Lung (tissue), 12 donors: ENCODE measurements around the gene EIF3D. TPM values are rescaled to one million over a fixed set of nuclear protein-coding genes. Genes with fewer than 3 reads are reported as not detected.

ENCODE experiments used
- ATAC-seq: fragments of 200-7000 bp; cut with Tn5 transposase; one replicate; pipeline ENCODE4 v1.9.1; 2020; ENCODE audit warnings: moderate number of reproducible peaks; ENCODE audit not compliant: insufficient read depth, low FRiP score
- DNase-seq, 3 donors: peaks; one replicate each; pipeline ENCODE4 v3.0.0-alpha.2; 2013 to 2017
- H3K27ac ChIP-seq, 2 donors: one replicate each; pipeline ENCODE4 v1.5.1; 2013; ENCODE audit warnings: mild to moderate bottlenecking in 2 of 2, moderate library complexity in 2 of 2, control low read depth in 1 of 2, inconsistent platforms in 1 of 2, low read depth in 1 of 2, low read length in 1 of 2
- H3K27me3 ChIP-seq, 3 donors: one replicate each; pipeline ENCODE4 v1.5.1; 2013; ENCODE audit warnings: low read length in 2 of 3; ENCODE audit not compliant: control insufficient read depth in 3 of 3, insufficient read depth in 3 of 3
- H3K36me3 ChIP-seq, 4 donors: one replicate each; pipeline ENCODE4 v1.5.1; 2013; ENCODE audit warnings: low read length in 4 of 4, mild to moderate bottlenecking in 1 of 4, moderate library complexity in 1 of 4; ENCODE audit not compliant: control insufficient read depth in 4 of 4, insufficient read depth in 4 of 4
- H3K4me1 ChIP-seq, 5 donors: one replicate each; pipeline ENCODE4 v1.5.1; 2013; ENCODE audit warnings: low read length in 5 of 5, mild to moderate bottlenecking in 2 of 5, moderate library complexity in 1 of 5; ENCODE audit not compliant: control insufficient read depth in 5 of 5, insufficient read depth in 5 of 5
- H3K4me3 ChIP-seq: one replicate; pipeline ENCODE4 v1.5.1; 2013; ENCODE audit warnings: mild to moderate bottlenecking, control low read depth, moderate library complexity
- H3K9ac ChIP-seq, 2 donors: one replicate each; pipeline ENCODE4 v1.5.1; 2013; ENCODE audit warnings: low read length in 2 of 2, control low read depth in 1 of 2; ENCODE audit not compliant: insufficient read depth in 1 of 2
- H3K9me3 ChIP-seq, 4 donors: one replicate each; pipeline ENCODE4 v1.5.1; 2013; ENCODE audit warnings: low read length in 3 of 4, mild to moderate bottlenecking in 1 of 4, moderate library complexity in 1 of 4; ENCODE audit not compliant: control insufficient read depth in 4 of 4, insufficient read depth in 3 of 4
- WGBS, 2 donors: extraction: QIAGEN DNeasy Blood & Tissue Kit; methylation state at CpG; one replicate each; pipeline ENCODE4 v1.1.7; 2013; 5-methylcytosine and 5-hydroxymethylcytosine counted together
- polyA plus RNA-seq, 2 donors: library from polyadenylated mRNA; stranded (reverse); fragments of 200-250 nt; gene quantifications; one replicate each; pipeline ENCODE4 v1.2.1, GENCODE V29; 2013
- total RNA-seq, 2 donors: library from RNA; depleted of rRNA in 1 of 2; stranded (reverse); fragments of >200 nt in 1 of 2; gene quantifications; one replicate each; pipeline ENCODE4 v1.2.1, GENCODE V29; 2014 to 2021
- TF ChIP-seq, protein P1 (sequence below): IDR thresholded peaks from 2 replicates; pipeline ENCODE4 v1.5.1; 2012; ENCODE audit warnings: mild to moderate bottlenecking; ENCODE audit errors: control extremely low read depth, extremely low read depth
- donor health status: control.
- donor health status: control.
- donor health status: Bipolar disorder and iron deficiency.
- donor health status: healthy.
- donor health status: DM: yes; HTN: yes; CAD: no.

The EIF3D gene
- total and polyA plus RNA-seq, 4 donors = 123 to 221 (median 174) TPM

DNA sequence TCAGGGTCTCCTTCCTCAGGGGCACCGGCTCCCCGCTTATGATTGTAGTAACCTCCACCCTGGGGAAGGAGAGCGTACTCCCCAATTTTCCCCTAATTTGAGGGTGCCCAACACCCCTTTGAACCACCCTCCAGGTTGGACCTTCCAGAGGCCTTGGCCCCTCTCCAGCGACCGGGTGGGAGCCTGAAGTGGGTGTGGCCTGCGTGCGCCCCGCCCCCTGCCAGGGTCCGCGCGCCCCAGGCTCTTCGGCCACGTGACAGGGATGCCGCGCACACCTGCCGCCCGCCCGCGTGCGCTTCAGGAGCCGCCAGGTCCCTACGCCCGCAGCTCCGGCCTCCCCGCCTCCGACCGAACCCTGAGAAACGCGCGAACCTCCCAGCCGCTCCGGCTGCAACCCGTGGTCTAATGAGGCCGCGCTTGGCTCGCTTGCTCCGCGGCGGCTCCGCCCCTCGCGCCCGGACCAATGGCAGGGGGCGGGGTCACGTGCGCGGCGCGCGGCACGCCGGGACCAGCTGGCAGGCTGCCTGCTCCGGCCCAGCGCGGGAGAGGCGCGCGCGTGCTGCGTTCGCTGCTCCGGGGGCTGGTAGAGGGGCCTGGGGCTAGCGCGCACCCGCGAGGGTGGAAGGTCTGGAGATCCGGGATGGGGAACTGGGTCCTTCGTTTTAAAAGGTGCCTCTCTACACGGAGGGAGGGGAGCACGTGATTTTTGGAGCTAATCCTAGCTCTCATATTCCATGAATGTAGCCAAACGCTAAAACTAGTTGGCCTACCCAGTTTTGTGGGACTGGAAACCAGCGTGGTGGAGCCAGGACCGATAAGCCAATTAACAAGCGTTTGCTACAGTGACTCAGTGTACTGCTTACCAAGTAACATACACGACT lies 22.1 kb downstream of the EIF3D start, which contains the start of gene FOXRED2:
TSS of gene FOXRED2 (minus strand) at position 404 of the 881 bp plus-strand sequence. CDS start 618 bp downstream, outside the sequence.
- peak within 1 kb of the TSS in 1 of 2 donors; percentile 53 for H3K9ac ChIP-seq

DNA sequence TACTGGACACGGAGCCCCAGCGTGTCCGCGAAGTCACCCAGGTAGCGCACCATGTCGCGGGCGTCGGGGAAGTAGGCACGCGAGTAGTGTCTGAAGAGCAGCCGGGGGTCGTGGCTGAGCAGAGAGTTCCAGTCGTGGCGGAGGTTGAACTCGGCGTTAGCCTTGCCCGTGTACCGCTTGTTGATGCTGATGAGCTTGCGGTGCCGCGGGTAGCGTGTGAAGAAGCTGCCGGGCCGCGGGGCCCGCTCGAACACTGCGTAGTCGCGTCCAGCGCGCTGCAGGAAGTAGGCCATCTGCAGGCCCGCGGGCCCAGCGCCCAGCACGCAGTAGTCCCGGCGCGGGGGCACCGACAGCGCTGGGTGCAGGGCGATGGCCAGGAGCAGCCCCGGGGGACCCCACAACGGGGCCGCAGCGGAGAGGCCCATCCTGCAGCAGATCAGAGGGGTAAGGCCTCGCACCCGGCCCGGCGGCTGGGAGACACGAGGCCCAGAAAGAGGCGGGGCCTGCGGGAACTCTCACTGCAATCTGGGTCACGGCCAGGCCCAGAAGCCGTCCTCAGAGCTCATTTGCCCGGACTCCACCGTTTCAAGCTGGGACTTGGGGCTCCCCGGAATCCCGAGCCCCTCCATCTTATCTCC lies 22.8 kb downstream of the EIF3D start:
- ATAC-seq (no peak), DNase-seq (no peak)
- peaks cover 0 to 17% (median 6%) of the 10 kb centered on the region in 5 donors for H3K4me1 ChIP-seq
- WGBS, 2 donors = 96% methylated on average over 48 to 60 of the region's 60 CpGs
- no peak overlapping the region for H3K9ac ChIP-seq
- no peak overlapping the region for H3K4me3 ChIP-seq
- no peak overlapping the region for H3K27ac ChIP-seq
- peaks cover 4 to 13% (median 10%) of the 10 kb centered on the region in 4 donors for H3K36me3 ChIP-seq
- no peaks in the 10 kb centered on the region for H3K9me3 ChIP-seq
- TF ChIP-seq, protein P1, sequence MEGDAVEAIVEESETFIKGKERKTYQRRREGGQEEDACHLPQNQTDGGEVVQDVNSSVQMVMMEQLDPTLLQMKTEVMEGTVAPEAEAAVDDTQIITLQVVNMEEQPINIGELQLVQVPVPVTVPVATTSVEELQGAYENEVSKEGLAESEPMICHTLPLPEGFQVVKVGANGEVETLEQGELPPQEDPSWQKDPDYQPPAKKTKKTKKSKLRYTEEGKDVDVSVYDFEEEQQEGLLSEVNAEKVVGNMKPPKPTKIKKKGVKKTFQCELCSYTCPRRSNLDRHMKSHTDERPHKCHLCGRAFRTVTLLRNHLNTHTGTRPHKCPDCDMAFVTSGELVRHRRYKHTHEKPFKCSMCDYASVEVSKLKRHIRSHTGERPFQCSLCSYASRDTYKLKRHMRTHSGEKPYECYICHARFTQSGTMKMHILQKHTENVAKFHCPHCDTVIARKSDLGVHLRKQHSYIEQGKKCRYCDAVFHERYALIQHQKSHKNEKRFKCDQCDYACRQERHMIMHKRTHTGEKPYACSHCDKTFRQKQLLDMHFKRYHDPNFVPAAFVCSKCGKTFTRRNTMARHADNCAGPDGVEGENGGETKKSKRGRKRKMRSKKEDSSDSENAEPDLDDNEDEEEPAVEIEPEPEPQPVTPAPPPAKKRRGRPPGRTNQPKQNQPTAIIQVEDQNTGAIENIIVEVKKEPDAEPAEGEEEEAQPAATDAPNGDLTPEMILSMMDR = no peak
- H3K27me3 ChIP-seq = no peaks in the 10 kb centered on the region

More for the DNA sequence above, 22.1 kb downstream of the EIF3D start, which contains the start of gene FOXRED2:
- Histone ChIP-seq H3K27me3 (no peaks in the 10 kb centered on the region), H3K36me3 (peaks cover 10 to 19% (median 15%) of the 10 kb centered on the region in 4 donors), H3K4me1 (peaks cover 0 to 17% (median 6%) of the 10 kb centered on the region in 5 donors), H3K9me3 (no peaks in the 10 kb centered on the region), H3K4me3 (peak within 1 kb of the TSS; percentile 69), H3K27ac (peak within 1 kb of the TSS; percentile 73 to 89)
- TF ChIP-seq, protein P1 = no peak
- 6% methylated on average over 75 of the region's 75 CpGs for WGBS, 2 donors
- ATAC-seq (peak; percentile 86), DNase-seq (peak; percentile 90 to 94 (median 91))

DNA sequence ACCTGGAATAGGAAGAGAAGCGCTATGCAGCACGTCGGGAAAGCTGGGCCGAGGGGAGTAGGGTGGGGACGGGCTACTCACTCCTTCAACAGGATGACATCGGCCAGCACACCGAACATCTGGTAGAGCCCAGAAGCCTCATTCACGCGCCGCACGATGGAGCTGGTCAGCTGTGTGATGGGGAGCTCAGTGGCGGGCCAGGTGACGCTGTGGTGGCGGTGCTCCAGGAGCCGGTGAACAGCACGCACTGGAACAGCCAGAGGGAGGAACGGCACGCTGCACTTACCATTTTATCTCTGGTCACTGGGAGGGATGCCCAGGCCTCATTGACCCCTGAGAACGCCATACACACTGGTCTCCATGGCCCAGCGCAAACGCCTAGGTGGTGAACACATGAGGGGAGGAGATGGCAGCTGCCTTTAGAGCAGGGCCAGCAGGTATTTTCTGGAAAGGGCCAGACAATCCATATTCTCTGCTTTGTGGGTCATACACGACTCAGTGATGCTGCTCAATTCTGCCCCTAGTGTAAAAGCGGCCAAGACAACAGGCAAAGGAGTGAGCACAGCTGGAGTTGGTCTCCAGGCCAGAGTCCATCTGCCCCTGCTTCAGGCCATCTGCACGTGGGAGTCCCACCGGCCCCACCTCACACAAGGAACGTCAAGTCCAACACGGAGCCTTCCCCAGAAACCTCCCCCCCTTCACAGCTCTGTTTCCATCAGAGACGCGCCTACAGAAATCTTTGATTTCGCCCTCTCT lies 30.9 kb downstream of the EIF3D start:
- Histone ChIP-seq H3K4me1 (no peaks in the 10 kb centered on the region), H3K27ac (no peak overlapping the region), H3K9me3 (no peaks in the 10 kb centered on the region), H3K9ac (no peak overlapping the region), H3K27me3 (no peaks in the 10 kb centered on the region), H3K4me3 (no peak overlapping the region), H3K36me3 (peaks cover 0 to 20% (median 8%) of the 10 kb centered on the region in 4 donors)
- WGBS, 2 donors = 94 to 95% methylated on average over 30 of the region's 30 CpGs
- TF ChIP-seq, protein P1 = no peak
- no peak for ATAC-seq
- no peak for DNase-seq
